HCT116 (cell line): ENCODE measurements around the gene ELOB. TPM values are rescaled to one million over a fixed set of nuclear protein-coding genes. Genes with fewer than 3 reads are reported as not detected.

ENCODE experiments used
- ATAC-seq: fragments of 200-7000 bp; cut with Tn5 transposase; 2 replicates; pipeline ENCODE4 v1.9.1; 2020; ENCODE audit warnings: mild to moderate bottlenecking, moderate library complexity
- BruUV-seq: library from RNA; stranded (reverse); fragments of 400-500 nt; replicated peaks from 2 replicates; lab custom pipeline; 2021; lab: Mats Ljungman, UMichigan
- CTCF ChIA-PET: fragments of 300-600 bp; sonication (Branson Sonifier 250); formaldehyde crosslinking; loops from one replicate; lab custom pipeline; 2021; ENCODE audit warnings: antibody characterized with exemption; lab: Charles Lee
- POLR2A ChIA-PET: fragments of 300-600, 350-600 bp; sonication (Branson Sonifier 250); formaldehyde crosslinking; loops from one replicate; lab custom pipeline; 2021; ENCODE audit warnings: antibody characterized with exemption; lab: Charles Lee
- RAD21 ChIA-PET, 2 experiments: fragments of 300-600 bp; sonication (Branson Sonifier 250); formaldehyde crosslinking; loops; one replicate each; lab custom pipeline; 2023; ENCODE audit warnings: low total read pairs in 2 of 2; ENCODE audit not compliant: uncharacterized antibody in 2 of 2, unreplicated experiment in 2 of 2, low non-redundant PET in 1 of 2; lab: Charles Lee
- DNase-seq: peaks from one replicate; pipeline ENCODE4 v3.0.0-alpha.2; 2010; ENCODE audit warnings: low read depth, low spot score
- H2AFZ ChIP-seq: fragments of 200-600 bp; shearing (Covaris generic), sonication (generic); 2 replicates; pipeline ENCODE4 v1.6.1; 2017; ENCODE audit warnings: low read depth, mixed run types, mixed read lengths, antibody characterized with exemption, low read length; ENCODE audit not compliant: poor library complexity, severe bottlenecking
- H3K27ac ChIP-seq: 2 replicates; pipeline ENCODE4 v1.5.1; 2012; ENCODE audit warnings: low read depth, low read length
- H3K27me3 ChIP-seq: fragments of 200-600 bp; sonication (generic); 2 replicates; pipeline ENCODE4 v1.6.1; 2016; ENCODE audit warnings: mixed run types, low read length, mixed read lengths; ENCODE audit not compliant: insufficient read depth
- H3K36me3 ChIP-seq, 2 experiments: fragments of 200-500 bp in 1 of 2; fragments of 200-600 bp in 1 of 2; sonication (Bioruptor generic) in 1 of 2; sonication (generic) in 1 of 2; 2 replicates each; pipeline versions ENCODE4 v1.5.1 to v1.6.1; 2014 to 2016; ENCODE audit warnings: low read length in 2 of 2, inconsistent platforms in 1 of 2, mixed read lengths in 1 of 2, mixed run types in 1 of 2; ENCODE audit not compliant: insufficient read depth in 2 of 2, control insufficient read depth in 1 of 2
- H3K4me1 ChIP-seq, 2 experiments: fragments of 200-600 bp in 1 of 2; sonication (generic) in 1 of 2; 2 replicates each; pipeline versions ENCODE4 v1.5.1 to v1.6.1; 2012 to 2017; ENCODE audit warnings: low read length in 2 of 2, inconsistent platforms in 1 of 2, mild to moderate bottlenecking in 1 of 2, mixed read lengths in 1 of 2, mixed run types in 1 of 2, moderate library complexity in 1 of 2; ENCODE audit not compliant: insufficient read depth in 2 of 2, control insufficient read depth in 1 of 2
- H3K4me2 ChIP-seq: fragments of 200-600 bp; sonication (generic); 2 replicates; pipeline ENCODE4 v1.6.1; 2017; ENCODE audit warnings: mixed run types, low read length, mixed read lengths
- H3K4me3 ChIP-seq, 2 experiments: fragments of 200-600 bp in 1 of 2; sonication (generic) in 1 of 2; replicated peaks in 1 of 2; 2 replicates each; pipeline ENCODE4 v1.5.1; 2011 to 2016; ENCODE audit warnings: low read length in 2 of 2, control low read depth in 1 of 2, low read depth in 1 of 2, mild to moderate bottlenecking in 1 of 2, mixed read lengths in 1 of 2, mixed run types in 1 of 2
- H3K79me2 ChIP-seq: fragments of 200-600 bp; sonication (generic); 2 replicates; pipeline ENCODE4 v1.6.1; 2017; ENCODE audit warnings: mild to moderate bottlenecking, mixed run types, low read length, moderate library complexity, mixed read lengths; ENCODE audit not compliant: insufficient read depth
- H3K9ac ChIP-seq: fragments of 200-600 bp; sonication (generic); 2 replicates; pipeline ENCODE4 v1.6.1; 2016; ENCODE audit warnings: low read length, mixed read lengths
- H3K9me2 ChIP-seq: fragments of 200-600 bp; sonication (generic), shearing (Covaris generic); 2 replicates; pipeline ENCODE4 v1.6.1; 2017; ENCODE audit warnings: mixed run types, mild to moderate bottlenecking, moderate library complexity; ENCODE audit not compliant: insufficient read depth
- H3K9me3 ChIP-seq, 2 experiments: fragments of 200-500 bp in 1 of 2; fragments of 200-600 bp in 1 of 2; sonication (Bioruptor generic) in 1 of 2; sonication (generic) in 1 of 2; 2 replicates each; pipeline ENCODE4 v1.6.1; 2014 to 2017; ENCODE audit warnings: low read length in 2 of 2, mixed read lengths in 2 of 2, inconsistent platforms in 1 of 2, low read depth in 1 of 2, mild to moderate bottlenecking in 1 of 2, mixed run types in 1 of 2, moderate library complexity in 1 of 2; ENCODE audit not compliant: control insufficient read depth in 1 of 2, insufficient read depth in 1 of 2
- H4K20me1 ChIP-seq: fragments of 200-600 bp; sonication (generic), shearing (Covaris generic); 2 replicates; pipeline ENCODE4 v1.6.1; 2017; ENCODE audit warnings: mixed run types, mild to moderate bottlenecking, moderate library complexity; ENCODE audit not compliant: insufficient read depth
- ATF3 ChIP-seq: IDR thresholded peaks from 2 replicates; pipeline ENCODE4 v1.6.1; 2012
- CBX3 ChIP-seq: IDR thresholded peaks from 2 replicates; pipeline ENCODE4 v1.6.1; 2012; ENCODE audit warnings: low read depth
- EGR1 ChIP-seq: IDR thresholded peaks from 2 replicates; pipeline ENCODE4 v1.6.1; 2012; ENCODE audit warnings: low read depth
- ELF1 ChIP-seq: IDR thresholded peaks from 2 replicates; pipeline ENCODE4 v1.6.1; 2012; ENCODE audit warnings: low read depth, borderline replicate concordance
- EZH2 ChIP-seq: fragments of 200-600 bp; sonication (generic); IDR thresholded peaks from 2 replicates; pipeline ENCODE4 v1.6.1; 2017; ENCODE audit warnings: antibody characterized with exemption, mixed run types
- EZH2phosphoT487 ChIP-seq: fragments of 200-600 bp; IDR thresholded peaks from 2 replicates; pipeline ENCODE4 v1.6.1; 2018; ENCODE audit warnings: antibody characterized with exemption, borderline replicate concordance
- FOSL1 ChIP-seq: IDR thresholded peaks from 2 replicates; pipeline ENCODE4 v1.6.1; 2012; ENCODE audit warnings: low read depth
- JUND ChIP-seq: IDR thresholded peaks from 2 replicates; pipeline ENCODE4 v1.6.1; 2012
- MAX ChIP-seq: IDR thresholded peaks from 2 replicates; pipeline ENCODE4 v1.6.1; 2012
- POLR2A ChIP-seq: IDR thresholded peaks from 2 replicates; pipeline ENCODE4 v1.7.0; 2011; ENCODE audit warnings: borderline replicate concordance; ENCODE audit not compliant: insufficient read depth, insufficient read length; ENCODE audit errors: extremely low read depth
- RAD21 ChIP-seq: IDR thresholded peaks from 2 replicates; pipeline ENCODE4 v1.6.1; 2012; ENCODE audit warnings: low read depth, mild to moderate bottlenecking
- YY1 ChIP-seq: IDR thresholded peaks from 2 replicates; pipeline ENCODE4 v1.6.1; 2011; ENCODE audit warnings: low read length, low read depth, moderate library complexity, mild to moderate bottlenecking; ENCODE audit not compliant: insufficient replicate concordance; ENCODE audit errors: extremely low read depth
- ZBTB33 ChIP-seq: IDR thresholded peaks from 2 replicates; pipeline ENCODE4 v1.6.1; 2011; ENCODE audit warnings: mild to moderate bottlenecking, low read length, moderate library complexity; ENCODE audit not compliant: insufficient replicate concordance; ENCODE audit errors: extremely low read depth
- ZFX ChIP-seq: fragments of 450-650 bp; IDR thresholded peaks from 2 replicates; pipeline ENCODE4 v1.6.1; 2017
- ZNF274 ChIP-seq: fragments of 200-500 bp; sonication (Bioruptor generic); IDR thresholded peaks from 2 replicates; pipeline ENCODE4 v1.6.1; 2014; ENCODE audit warnings: mild to moderate bottlenecking, low read depth, low read length, inconsistent platforms
- intact Hi-C: fragments of 100-400 bp; cut with micrococcal nuclease; formaldehyde crosslinking; loops from 2 replicates; pipeline ENCODE4 v1.10.0; 2022
- total RNA-seq: library from RNA; stranded (reverse); gene quantifications from one replicate; pipeline ENCODE4 v1.2.1, GENCODE V29; 2021; ENCODE audit not compliant: unreplicated experiment

ELOB gene
- total RNA-seq, 1 experiment from 2014 or later: 239 TPM

GRCh38 chr16:2740476-2740875 is 36.6 kb downstream of the ELOB start:
- no peaks in the 10 kb centered on the region for H3K79me2 ChIP-seq
- intact Hi-C loops: no loop called here
- ChIA-PET CTCF (no interaction called here), RAD21 (no interaction called here), POLR2A (interaction anchor here (0.6 kb wide), 1 partner anchor 19 kb away, joined by 4 read pairs; no protein-coding TSS in a partner anchor)
- H3K9ac ChIP-seq: no peak overlapping the region
- no peak for DNase-seq
- no peaks in the 10 kb centered on the region for H3K9me2 ChIP-seq
- H2AFZ ChIP-seq: no peak overlapping the region
- no peak for TF ChIP-seq CBX3
- no peak for TF ChIP-seq FOSL1
- no peak for TF ChIP-seq ZBTB33
- no peak for TF ChIP-seq ZFX
- TF ChIP-seq POLR2A: no peak
- no peak overlapping the region for H3K4me3 ChIP-seq
- H3K27ac ChIP-seq: peak overlapping the region; percentile 2; the same call in 1 of the 2 replicates
- no peaks in the 10 kb centered on the region for H4K20me1 ChIP-seq
- no peaks in the 10 kb centered on the region for H3K9me3 ChIP-seq
- H3K36me3 ChIP-seq: no peaks in the 10 kb centered on the region
- ATAC-seq: no peak
- H3K27me3 ChIP-seq: no peaks in the 10 kb centered on the region
- no peak overlapping the region for H3K4me2 ChIP-seq
- no TSS peak for BruUV-seq
- peaks cover 0 to 8% of the 10 kb centered on the region in 2 experiments; a peak in 2 of 4 replicates for H3K4me1 ChIP-seq

- Histone ChIP-seq H3K4me1 (peaks cover 0 to 8% of the 10 kb centered on the region in 2 experiments; a peak in 3 of 4 replicates), H3K27ac (peak overlapping the region; percentile 2; the same call in 1 of the 2 replicates), H3K9me3 (no peaks in the 10 kb centered on the region), H3K36me3 (no peaks in the 10 kb centered on the region), H3K4me2 (no peak overlapping the region), H4K20me1 (no peaks in the 10 kb centered on the region), H3K27me3 (no peaks in the 10 kb centered on the region), H3K9me2 (no peaks in the 10 kb centered on the region), H3K4me3 (no peak overlapping the region), H3K9ac (no peak overlapping the region), H3K79me2 (no peaks in the 10 kb centered on the region), H2AFZ (no peak overlapping the region)
- no peak for DNase-seq
- CTCF ChIA-PET: no interaction called here
- POLR2A ChIA-PET: interaction anchor here (0.6 kb wide), 1 partner anchor 18 kb away, joined by 4 read pairs; no protein-coding TSS in a partner anchor
- ATAC-seq: peak; percentile 42; the same call in 1 of the 2 replicates
- intact Hi-C loops: no loop called here
- BruUV-seq: no TSS peak
- RAD21 ChIA-PET: no interaction called here
- TF ChIP-seq POLR2A (no peak), ATF3 (no peak), RAD21 (no peak), MAX (no peak), EGR1 (no peak), ELF1 (no peak), ZBTB33 (no peak), YY1 (no peak), EZH2 (no peak), EZH2phosphoT487 (no peak), FOSL1 (no peak), JUND (no peak), ZNF274 (no peak)
Measured at GRCh38 chr16:2739625-2740430, 37.3 kb downstream of the ELOB start.
